Nephron progenitor cell (in vitro differentiated cells): ENCODE measurements around the gene C1orf167.
A peak's percentile ranks its signal among the peaks of the same experiment; 100 is the strongest.

ENCODE experiments used
- DNase-seq: peaks from one replicate; pipeline ENCODE4 v3.0.0; 2021
- H3K27ac Mint-ChIP-seq: 2 replicates; pipeline ENCODE4 v1.8.0; 2021; ENCODE audit warnings: mild to moderate bottlenecking, moderate library complexity, mixed read lengths
- H3K27me3 Mint-ChIP-seq: 2 replicates; pipeline ENCODE4 v1.8.0; 2021; ENCODE audit warnings: mild to moderate bottlenecking, low read depth, mixed read lengths; ENCODE audit not compliant: poor library complexity
- H3K36me3 Mint-ChIP-seq: 2 replicates; pipeline ENCODE4 v1.8.0; 2021; ENCODE audit warnings: low read depth, mixed read lengths
- H3K4me1 Mint-ChIP-seq: 2 replicates; pipeline ENCODE4 v1.8.0; 2021; ENCODE audit warnings: mixed read lengths
- H3K4me3 Mint-ChIP-seq: 2 replicates; pipeline ENCODE4 v1.8.0; 2021; ENCODE audit warnings: mild to moderate bottlenecking, moderate library complexity, mixed read lengths
- H3K9me3 Mint-ChIP-seq: 2 replicates; pipeline ENCODE4 v1.8.0; 2021; ENCODE audit warnings: mild to moderate bottlenecking, moderate library complexity, mixed read lengths
- TF ChIP-seq, protein P1 (sequence below): fragments of 200-600 bp; sonication (generic); IDR thresholded peaks from 2 replicates; pipeline ENCODE4 v1.5.0; 2021; ENCODE audit warnings: antibody characterized with exemption

Gene C1orf167

DNA sequence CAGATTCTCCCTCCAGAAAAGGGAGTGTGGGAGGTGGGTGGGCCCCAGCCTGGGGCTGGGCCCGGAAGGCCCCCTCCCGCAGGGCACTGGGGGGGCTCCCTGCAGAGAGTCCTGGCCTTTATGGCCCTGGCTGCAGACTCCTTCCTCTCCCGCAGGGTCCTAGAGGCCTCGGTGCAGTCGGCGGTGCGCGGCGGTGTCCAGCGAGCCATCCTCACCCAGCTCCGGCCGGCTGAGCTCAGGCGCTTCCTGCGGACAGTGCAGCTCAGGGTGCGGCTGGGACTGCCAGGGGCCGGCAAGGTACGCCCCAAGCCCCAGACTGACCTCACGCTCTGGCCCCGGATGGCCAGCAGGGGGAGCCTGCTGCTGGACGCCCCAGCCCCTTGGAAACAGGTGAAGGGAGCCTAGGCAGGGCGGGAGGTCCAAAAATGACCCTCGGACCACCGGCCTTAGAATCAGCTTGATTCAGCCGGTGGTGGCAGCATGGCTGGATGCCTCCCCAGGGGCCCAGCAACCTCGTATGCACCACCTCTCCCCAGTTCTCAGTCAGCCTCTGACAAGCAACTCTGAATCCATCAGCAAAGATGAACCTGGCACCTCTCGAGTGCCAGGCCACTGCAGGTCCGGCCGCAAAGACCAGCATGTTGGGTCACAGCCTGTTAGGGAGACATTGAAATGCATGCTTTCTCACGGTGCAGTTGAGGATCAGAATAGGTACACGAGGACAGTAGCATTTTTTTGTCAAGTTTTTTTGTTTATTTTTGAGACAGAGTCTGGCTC is 23.2 kb downstream of the C1orf167 start:
- Mint-ChIP-seq H3K27ac (no peak overlapping the region), H3K4me1 (peaks cover 69% of the 10 kb centered on the region), H3K9me3 (no peaks in the 10 kb centered on the region), H3K27me3 (no peaks in the 10 kb centered on the region), H3K36me3 (peaks cover under 1% of the 10 kb centered on the region), H3K4me3 (no peak overlapping the region)
- TF ChIP-seq, protein P1, sequence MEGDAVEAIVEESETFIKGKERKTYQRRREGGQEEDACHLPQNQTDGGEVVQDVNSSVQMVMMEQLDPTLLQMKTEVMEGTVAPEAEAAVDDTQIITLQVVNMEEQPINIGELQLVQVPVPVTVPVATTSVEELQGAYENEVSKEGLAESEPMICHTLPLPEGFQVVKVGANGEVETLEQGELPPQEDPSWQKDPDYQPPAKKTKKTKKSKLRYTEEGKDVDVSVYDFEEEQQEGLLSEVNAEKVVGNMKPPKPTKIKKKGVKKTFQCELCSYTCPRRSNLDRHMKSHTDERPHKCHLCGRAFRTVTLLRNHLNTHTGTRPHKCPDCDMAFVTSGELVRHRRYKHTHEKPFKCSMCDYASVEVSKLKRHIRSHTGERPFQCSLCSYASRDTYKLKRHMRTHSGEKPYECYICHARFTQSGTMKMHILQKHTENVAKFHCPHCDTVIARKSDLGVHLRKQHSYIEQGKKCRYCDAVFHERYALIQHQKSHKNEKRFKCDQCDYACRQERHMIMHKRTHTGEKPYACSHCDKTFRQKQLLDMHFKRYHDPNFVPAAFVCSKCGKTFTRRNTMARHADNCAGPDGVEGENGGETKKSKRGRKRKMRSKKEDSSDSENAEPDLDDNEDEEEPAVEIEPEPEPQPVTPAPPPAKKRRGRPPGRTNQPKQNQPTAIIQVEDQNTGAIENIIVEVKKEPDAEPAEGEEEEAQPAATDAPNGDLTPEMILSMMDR = peak; percentile 72
- DNase-seq = peak; percentile 78

DNA sequence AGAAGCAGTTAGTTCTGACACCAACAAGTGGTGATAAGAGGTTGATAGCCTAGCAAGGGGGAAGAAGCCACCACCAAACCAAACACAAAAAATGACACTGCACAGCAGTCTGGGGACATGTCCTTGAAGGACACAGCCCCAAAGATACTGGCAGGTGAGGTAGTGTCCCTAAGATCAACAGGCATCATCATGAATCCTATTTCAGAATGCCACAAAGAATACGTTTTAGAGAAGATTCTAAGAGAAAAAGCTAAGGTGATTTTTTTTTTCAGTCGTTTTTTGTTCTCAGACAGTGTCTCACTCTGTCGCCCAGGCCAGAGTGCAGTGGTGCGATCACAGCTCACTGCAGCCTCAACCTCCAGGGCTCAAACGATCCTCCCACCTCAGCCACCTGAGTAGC is 24.2 kb downstream of the C1orf167 start:
- H3K4me1 Mint-ChIP-seq = peaks cover 71% of the 10 kb centered on the region
- no peak overlapping the region for H3K4me3 Mint-ChIP-seq
- TF ChIP-seq, protein P1 = no peak
- no peaks in the 10 kb centered on the region for H3K9me3 Mint-ChIP-seq
- no peak for DNase-seq
- H3K27me3 Mint-ChIP-seq = no peaks in the 10 kb centered on the region
- peaks cover 8% of the 10 kb centered on the region for H3K36me3 Mint-ChIP-seq
- H3K27ac Mint-ChIP-seq = no peak overlapping the region

DNA sequence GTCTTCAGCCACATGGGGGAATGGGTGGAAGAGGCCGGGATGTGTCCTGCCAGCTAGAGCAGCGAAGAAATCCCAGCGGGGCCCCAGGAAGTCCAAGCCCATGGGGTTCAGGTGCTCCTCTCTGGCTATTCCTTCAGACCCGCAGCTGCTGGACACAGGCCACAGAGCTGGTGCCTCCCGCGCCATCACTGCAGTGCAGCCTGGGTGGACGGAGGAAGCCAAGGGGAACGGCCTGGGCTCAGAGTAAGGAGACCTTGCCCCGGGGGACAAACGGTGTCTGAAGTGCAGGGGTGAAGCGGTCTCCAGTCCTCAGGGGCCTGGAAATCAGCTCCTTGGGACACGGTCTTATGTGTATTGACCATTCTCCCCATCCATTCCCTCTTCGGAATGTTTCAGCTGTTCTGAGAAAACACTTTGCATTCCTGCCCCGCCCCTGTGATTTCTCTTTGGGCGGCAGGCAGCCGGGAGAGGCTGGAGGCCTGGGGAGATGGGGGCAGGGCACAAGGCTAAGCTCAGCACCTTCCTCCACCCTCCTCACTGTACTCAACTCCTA is 25.3 kb downstream of the C1orf167 start:
- no peak for DNase-seq
- TF ChIP-seq, protein P1 = no peak
- Mint-ChIP-seq H3K36me3 (peaks cover 19% of the 10 kb centered on the region), H3K4me1 (peaks cover 78% of the 10 kb centered on the region), H3K9me3 (no peaks in the 10 kb centered on the region), H3K27me3 (no peaks in the 10 kb centered on the region), H3K4me3 (no peak overlapping the region), H3K27ac (no peak overlapping the region)

DNA sequence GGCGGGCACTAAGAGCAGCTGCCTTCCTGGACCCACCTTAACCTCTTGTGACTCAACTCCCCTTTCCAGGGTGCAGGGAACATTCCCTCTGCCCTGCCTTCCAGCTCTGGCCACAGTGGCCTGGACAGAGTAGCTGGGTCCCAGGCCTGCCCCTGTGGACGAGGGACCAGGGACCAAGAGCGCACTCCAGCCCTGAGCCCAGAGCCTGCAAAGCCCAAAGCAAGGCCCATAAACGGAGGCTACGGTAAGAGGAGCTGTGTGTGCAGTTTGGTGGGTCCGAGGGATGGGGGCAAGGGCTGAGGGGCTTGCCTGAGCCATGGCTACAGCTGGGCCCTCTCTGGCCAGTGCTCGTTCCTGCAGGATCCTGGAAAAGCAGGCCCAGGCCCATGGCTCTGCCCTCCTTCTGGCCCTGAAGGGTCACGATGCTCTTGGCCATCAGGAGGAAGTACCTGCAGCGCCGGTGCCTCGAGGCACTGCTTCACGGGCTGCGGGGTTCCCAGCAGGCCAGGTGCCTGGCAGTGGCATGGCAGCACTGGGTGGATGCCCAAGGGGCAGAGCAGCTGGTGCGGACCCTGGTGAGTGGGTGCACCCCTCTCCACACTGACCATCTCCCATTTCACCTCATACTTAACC is 25.9 kb downstream of the C1orf167 start:
- TF ChIP-seq, protein P1 = no peak
- Mint-ChIP-seq H3K4me1 (peaks cover 76% of the 10 kb centered on the region), H3K27ac (no peak overlapping the region), H3K36me3 (peaks cover 25% of the 10 kb centered on the region), H3K4me3 (no peak overlapping the region), H3K27me3 (no peaks in the 10 kb centered on the region), H3K9me3 (no peaks in the 10 kb centered on the region)
- DNase-seq = no peak

DNA sequence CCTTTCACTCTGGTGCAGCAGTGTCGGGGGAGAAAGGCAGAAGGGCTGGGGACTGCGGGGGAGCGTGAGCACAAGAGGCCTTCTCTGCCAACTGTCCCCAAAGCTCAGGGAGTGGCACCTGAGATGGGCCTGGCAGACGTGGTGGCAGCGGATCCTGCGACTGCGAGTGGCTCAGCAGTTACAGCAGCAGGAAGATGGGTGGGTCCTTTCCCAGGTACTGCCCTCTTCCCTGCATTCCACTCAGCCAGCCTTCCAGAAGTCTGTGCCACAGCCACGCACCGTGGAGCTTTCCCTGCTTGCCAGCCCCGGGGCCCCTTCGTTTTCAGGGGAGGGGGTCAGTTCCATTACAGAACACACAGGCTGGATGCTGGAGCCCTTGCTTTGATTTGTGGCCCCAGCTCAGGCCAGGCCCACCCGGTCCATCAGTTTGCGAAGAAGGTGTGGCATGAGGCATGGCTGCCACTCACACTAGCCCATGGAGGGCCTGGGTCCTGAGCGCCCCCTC is 26.6 kb downstream of the C1orf167 start:
- Mint-ChIP-seq H3K4me1 (peaks cover 71% of the 10 kb centered on the region), H3K4me3 (no peak overlapping the region), H3K27ac (no peak overlapping the region), H3K27me3 (no peaks in the 10 kb centered on the region), H3K9me3 (no peaks in the 10 kb centered on the region), H3K36me3 (peaks cover 25% of the 10 kb centered on the region)
- no peak for DNase-seq
- TF ChIP-seq, protein P1 = no peak
